AG09319 (cell line): ENCODE measurements around the gene ZBED6.
"Not testable (repeated sequence)": the region's sequence is repeated elsewhere in the genome, so short reads cannot be mapped to it uniquely, and the experiment has no call there.

Experiments used
- DNase-seq: peaks from one replicate; pipeline ENCODE4 v3.0.0-alpha.2; 2010; ENCODE audit warnings: low read depth; ENCODE audit errors: extremely low read depth
- TF ChIP-seq, protein P1 (sequence below): IDR thresholded peaks from 2 replicates; pipeline ENCODE4 v1.5.1; 2011; ENCODE audit warnings: low read depth, mild to moderate bottlenecking, inconsistent platforms, low read length, moderate library complexity

The ZBED6 gene

DNA sequence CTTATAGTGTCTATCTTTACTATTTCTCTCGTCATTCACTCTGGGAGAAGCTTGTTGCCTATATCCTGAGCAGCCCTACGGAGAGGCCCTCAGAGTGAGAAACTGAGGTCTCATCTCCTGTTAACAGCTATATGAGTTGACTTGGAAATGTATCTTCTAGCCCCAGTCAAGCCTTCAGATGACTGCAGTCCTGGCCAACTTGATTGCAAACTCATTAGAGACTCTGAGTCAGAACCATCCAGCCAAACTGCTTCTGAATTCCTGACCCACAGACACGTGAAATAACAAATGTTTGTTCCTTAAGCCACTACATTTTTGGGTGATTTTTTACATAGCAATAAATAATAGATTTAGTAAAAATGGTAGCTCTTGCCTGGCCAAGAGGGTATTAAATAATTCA lies 3.9 kb upstream of the ZBED6 start:
- TF ChIP-seq, protein P1, sequence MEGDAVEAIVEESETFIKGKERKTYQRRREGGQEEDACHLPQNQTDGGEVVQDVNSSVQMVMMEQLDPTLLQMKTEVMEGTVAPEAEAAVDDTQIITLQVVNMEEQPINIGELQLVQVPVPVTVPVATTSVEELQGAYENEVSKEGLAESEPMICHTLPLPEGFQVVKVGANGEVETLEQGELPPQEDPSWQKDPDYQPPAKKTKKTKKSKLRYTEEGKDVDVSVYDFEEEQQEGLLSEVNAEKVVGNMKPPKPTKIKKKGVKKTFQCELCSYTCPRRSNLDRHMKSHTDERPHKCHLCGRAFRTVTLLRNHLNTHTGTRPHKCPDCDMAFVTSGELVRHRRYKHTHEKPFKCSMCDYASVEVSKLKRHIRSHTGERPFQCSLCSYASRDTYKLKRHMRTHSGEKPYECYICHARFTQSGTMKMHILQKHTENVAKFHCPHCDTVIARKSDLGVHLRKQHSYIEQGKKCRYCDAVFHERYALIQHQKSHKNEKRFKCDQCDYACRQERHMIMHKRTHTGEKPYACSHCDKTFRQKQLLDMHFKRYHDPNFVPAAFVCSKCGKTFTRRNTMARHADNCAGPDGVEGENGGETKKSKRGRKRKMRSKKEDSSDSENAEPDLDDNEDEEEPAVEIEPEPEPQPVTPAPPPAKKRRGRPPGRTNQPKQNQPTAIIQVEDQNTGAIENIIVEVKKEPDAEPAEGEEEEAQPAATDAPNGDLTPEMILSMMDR = no peak
- no peak for DNase-seq

DNA sequence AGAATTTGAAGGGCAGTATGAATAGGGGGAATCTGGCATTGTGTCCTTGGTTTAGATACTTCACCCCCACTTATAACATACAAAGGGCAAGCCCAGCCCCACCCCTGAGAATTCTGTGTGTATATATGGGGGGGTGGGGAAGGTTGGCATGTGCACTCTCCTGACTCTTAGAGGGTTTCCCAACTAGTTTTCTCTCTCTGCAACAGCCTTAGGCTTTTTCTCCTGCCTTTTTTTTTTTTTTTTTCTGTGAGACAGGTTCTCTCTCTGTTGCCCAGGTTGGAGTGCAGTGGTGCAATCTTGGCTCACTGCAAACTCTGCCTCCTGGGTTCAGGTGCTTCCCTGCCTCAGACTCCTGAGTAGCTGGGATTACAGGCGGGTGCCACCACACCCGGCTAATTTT lies 2.9 kb upstream of the ZBED6 start:
- no peak for DNase-seq
- TF ChIP-seq, protein P1 = no peak

DNA sequence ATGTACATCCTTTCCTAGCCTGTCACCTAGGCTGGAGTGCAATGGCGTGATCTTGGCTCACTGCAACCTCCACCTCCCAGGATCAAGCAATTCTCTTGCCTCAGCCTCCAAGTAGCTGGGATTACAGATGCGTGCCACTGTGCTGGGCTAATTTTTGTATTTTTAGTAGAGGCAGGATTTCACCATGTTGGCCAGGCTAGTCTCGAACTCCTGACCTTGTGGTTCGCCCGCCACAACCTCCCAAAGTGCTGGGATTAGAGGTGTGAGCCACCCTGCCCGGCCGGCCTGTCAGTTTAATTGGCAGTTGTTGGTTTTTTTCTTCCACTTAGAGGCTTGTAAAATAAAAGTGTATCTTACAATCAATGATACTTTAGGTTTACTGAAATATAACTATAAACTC lies 1.9 kb upstream of the ZBED6 start:
- DNase-seq = not testable (repeated sequence)

DNA sequence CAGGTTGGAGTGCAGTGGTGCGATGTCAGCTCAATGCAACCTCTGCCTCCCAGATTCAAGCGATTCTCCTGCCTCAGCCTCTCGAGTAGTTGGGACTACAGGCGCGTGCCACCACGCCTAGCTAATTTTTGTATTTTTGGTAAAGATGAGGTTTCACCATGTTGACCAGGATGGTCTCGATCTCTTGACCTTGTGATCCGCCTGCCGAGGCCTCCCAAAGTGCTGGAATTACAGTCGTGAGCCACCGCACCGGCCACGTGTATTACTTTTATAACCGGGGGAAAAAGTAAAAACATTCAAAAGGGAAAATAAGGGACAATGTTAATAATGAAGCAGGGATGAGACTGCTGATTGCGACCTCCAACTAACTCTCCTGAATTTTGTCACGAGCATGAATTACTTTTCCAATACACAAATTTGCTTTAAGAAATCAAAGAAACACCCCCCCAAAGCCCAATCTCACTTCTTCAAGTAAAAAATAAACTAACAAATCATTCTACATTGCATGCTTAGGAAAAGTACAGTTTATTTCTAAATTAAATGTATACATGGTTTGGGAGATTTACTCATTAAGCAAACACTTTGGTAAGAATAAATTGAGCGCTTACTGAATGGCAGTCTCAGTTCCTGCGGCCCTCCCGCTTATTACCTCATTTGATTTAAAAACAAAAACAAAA lies 521 bp upstream of the ZBED6 start:
- TF ChIP-seq, protein P1 = no peak
- DNase-seq = no peak

DNA sequence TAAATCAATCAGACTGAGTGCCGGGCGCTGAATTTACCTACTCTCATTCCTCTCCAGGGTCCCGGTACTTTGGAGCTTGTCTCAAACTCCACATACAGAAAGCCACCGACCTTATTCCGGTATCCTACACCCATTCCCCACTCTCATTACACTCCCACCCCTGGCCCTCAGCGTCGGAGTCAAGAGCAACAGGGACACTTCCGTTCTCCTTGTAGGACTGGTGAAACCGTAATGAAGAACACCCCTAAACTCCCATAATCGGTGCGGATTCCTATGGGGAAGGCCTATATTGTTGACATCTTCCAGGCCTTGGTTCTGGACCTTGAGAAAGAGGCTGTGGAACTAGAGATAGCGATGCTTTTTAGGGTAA lies 798 bp downstream of the ZBED6 start:
- no peak for DNase-seq
- TF ChIP-seq, protein P1 = no peak

DNA sequence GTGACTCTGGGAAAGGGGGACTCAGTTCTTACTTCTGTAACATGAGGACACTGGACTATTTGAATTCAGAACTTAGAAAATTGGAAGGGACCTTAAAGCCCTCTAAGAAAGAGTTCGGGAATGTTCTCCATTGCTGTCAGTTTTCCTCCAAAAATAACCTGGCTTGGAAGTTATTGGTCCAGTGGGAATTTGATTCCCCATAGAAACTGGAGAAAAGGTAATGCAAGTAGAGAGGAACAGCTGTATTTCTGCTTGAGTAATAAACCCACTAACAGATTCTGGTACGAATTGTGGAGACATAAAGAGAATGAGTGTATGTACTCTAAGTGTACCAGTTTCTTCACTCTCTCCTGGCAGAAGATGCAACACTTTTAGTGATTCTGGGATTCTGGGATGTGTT lies 1.8 kb downstream of the ZBED6 start:
- TF ChIP-seq, protein P1 = no peak
- no peak for DNase-seq

DNA sequence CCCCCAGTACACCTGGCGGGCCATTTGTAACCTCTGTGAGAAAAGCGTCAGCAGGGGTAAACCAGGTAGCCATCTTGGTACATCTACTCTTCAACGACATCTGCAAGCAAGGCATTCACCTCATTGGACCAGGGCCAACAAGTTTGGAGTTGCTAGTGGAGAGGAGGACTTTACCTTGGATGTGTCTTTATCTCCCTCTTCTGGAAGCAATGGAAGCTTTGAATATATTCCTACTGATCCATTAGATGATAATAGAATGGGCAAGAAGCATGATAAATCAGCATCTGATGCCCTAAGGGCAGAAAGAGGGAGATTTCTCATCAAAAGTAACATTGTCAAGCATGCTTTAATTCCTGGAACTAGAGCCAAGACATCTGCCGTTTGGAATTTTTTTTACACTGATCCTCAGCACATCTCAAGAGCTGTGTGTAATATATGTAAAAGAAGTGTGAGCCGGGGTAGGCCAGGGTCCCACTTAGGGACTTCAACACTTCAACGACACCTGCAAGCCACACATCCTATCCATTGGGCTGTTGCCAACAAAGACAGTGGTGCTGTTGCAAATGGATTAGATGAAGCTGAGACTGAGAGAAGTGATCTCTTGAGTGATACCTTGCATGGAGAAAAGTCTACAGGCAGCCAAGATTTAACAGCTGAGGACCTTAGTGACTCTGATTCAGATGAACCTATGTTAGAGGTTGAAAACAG lies 2.7 kb downstream of the ZBED6 start:
- TF ChIP-seq, protein P1 = no peak; the same call in 1 of the 2 replicates
- DNase-seq = no peak

DNA sequence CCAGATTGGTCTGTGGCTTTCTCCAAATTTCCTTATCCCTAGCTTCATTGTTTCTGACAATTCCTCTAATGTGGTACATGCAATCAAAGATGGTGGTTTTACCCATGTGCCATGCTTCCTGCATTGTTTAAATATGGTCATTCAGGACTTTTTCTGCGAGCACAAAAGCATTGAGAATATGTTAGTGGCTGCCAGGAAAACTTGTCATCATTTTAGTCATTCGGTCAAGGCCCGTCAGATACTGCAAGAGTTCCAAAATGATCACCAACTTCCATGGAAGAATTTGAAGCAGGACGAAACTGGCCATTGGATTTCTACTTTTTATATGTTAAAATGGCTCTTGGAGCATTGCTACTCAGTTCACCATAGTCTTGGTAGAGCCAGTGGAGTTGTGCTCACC lies 3.7 kb downstream of the ZBED6 start:
- TF ChIP-seq, protein P1 = no peak
- DNase-seq = no peak
